Stimulated activated effector memory CD8-positive, alpha-beta T cell treated with anti-CD3 and anti-CD28 coated beads, Interleukin-12 subunit alpha, Interleukin-12 subunit beta, amount 100 ng/mL, for 72 hours (primary cell): ENCODE data around the gene PLA2G4D.

Experiments used
- ATAC-seq: fragments of 150-1000 bp; cut with Tn5 transposase; 2 replicates; pipeline ENCODE4 v1.10.0; 2021
- DNase-seq, 2 donors: peaks; one replicate each; pipeline ENCODE4 v3.0.0; 2021 to 2022; ENCODE audit warnings: low spot score in 2 of 2
- H3K27ac Mint-ChIP-seq: one replicate; pipeline ENCODE4 v1.8.0; 2022; ENCODE audit warnings: mild to moderate bottlenecking, mixed read lengths
- H3K36me3 Mint-ChIP-seq: one replicate; pipeline ENCODE4 v1.8.0; 2022; ENCODE audit warnings: mild to moderate bottlenecking, mixed read lengths
- H3K4me1 Mint-ChIP-seq: one replicate; pipeline ENCODE4 v1.8.0; 2022; ENCODE audit warnings: mixed read lengths
- H3K4me3 Mint-ChIP-seq: one replicate; pipeline ENCODE4 v1.8.0; 2022; ENCODE audit warnings: mild to moderate bottlenecking, mixed read lengths
- H3K9me3 Mint-ChIP-seq: one replicate; pipeline ENCODE4 v1.8.0; 2022; ENCODE audit warnings: mixed read lengths

The PLA2G4D gene

DNA sequence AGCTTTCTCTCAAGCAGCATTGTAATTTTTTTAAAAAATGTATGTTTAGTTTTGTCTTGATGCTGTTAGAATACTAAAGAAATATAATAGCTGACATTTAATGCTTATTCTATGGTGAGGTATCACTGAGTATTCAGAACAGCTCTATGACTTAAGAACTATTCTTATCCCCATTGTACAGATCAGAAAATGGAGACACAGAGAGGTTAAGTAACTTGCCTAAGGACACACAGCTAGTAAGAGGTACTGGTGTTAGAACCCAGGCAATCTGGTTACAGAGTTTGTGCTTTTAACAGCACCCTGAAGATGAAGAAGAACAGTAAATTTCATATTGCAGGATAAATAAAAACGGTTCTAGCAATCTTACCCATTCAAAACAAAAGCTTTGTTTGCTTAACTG, 15.5 kb downstream of the PLA2G4D start:
- no peaks in the 10 kb centered on the region for H3K9me3 Mint-ChIP-seq
- DNase-seq: no peak
- no peak for ATAC-seq
- no peaks in the 10 kb centered on the region for H3K36me3 Mint-ChIP-seq
- peaks cover 3% of the 10 kb centered on the region for H3K4me1 Mint-ChIP-seq
- H3K4me3 Mint-ChIP-seq: no peak overlapping the region
- no peak overlapping the region for H3K27ac Mint-ChIP-seq

DNA sequence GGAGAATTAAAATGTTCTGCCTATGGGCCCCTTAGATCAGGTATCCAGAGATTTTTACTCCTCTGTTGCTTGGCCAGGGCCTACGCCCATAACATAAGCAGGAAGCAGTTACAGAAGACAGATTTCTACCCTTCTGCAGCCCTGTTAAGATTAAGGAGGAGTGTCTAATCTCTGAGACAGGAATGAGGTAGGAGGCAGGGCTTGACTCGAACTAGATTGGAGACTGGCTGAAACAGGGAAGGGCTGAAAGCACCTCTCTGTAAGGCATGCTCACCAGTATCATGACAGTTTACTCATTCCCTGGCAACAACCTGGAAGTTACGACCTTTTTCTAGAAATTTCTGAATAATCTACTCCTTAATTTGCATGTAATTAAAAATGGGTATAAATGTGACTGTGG, 16.7 kb downstream of the PLA2G4D start:
- Mint-ChIP-seq H3K36me3 (no peaks in the 10 kb centered on the region), H3K27ac (no peak overlapping the region), H3K4me3 (no peak overlapping the region), H3K4me1 (no peaks in the 10 kb centered on the region), H3K9me3 (no peaks in the 10 kb centered on the region)
- no peak for DNase-seq
- ATAC-seq: no peak

DNA sequence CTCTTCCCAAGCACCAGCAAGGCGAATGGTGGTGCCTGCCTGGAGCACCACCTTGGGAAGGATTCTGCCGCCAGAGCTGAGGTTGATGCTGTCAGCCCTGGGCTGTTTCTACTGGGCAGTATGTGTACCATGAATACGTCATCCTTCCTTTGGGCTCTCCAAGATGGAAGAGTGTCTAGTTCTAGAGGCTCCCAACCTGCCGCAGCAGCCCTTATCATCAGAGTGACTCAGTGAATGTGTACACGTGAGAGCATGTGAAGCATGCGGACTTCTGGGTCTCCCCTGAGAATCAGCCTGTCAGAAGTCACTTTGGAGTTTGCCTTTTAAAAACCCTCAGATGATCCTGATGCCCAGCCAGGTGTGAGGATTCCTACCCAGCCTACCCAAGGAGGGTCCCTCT, 20.9 kb downstream of the PLA2G4D start:
- H3K4me1 Mint-ChIP-seq: no peaks in the 10 kb centered on the region
- no peaks in the 10 kb centered on the region for H3K36me3 Mint-ChIP-seq
- H3K4me3 Mint-ChIP-seq: no peak overlapping the region
- ATAC-seq: no peak
- no peak for DNase-seq
- no peak overlapping the region for H3K27ac Mint-ChIP-seq
- no peaks in the 10 kb centered on the region for H3K9me3 Mint-ChIP-seq

DNA sequence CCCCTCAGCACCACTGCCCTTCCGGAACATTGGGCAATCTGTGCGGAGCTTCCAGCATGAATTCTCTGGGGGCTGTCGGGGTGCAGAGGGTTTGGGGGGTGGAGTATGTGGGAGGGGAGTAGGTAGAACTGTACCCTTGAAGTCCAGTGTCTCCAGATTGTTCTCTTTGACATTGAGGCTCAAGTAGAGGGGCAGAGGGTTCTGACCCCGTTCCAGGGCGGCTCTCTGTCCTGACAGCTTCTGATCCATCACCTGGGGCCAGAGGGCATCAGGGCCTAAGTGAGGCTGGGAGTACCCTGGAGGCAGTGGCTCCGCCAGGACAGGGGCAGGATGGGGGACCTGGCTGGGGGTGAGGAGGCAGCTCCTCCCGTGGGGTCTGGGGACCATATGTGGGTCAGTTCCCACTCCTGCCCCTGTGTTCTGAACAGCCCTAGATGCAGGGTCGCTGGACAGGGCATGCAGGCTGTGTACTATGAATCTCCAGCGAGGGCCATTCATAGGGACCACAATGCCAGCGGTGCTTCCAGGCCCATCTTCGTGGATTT, 22.1 kb downstream of the PLA2G4D start:
- no peak overlapping the region for H3K4me3 Mint-ChIP-seq
- H3K36me3 Mint-ChIP-seq: no peaks in the 10 kb centered on the region
- H3K9me3 Mint-ChIP-seq: no peaks in the 10 kb centered on the region
- DNase-seq (no peak), ATAC-seq (peak; percentile 18)
- H3K4me1 Mint-ChIP-seq: no peaks in the 10 kb centered on the region
- no peak overlapping the region for H3K27ac Mint-ChIP-seq

DNA sequence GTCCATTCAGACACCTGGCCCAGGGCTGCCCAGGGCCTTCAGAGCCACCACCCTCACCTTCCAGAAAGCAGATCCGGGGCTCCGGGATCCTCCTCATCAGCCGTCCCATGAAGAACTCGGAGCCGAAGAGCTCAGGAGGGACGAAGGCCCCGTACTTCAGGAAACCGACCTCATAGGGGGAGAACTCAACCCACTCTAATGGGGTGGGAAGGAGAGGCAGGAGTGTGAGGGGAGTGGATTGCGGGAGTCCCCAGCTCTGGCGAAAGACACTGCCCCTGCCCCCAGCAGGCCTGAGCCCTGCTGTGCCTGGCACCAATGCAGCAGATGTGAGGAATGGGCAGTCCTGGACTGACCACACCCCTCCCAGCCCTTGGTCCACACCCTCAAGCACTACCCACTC, 22.6 kb downstream of the PLA2G4D start:
- Mint-ChIP-seq H3K36me3 (no peaks in the 10 kb centered on the region), H3K9me3 (no peaks in the 10 kb centered on the region), H3K4me3 (no peak overlapping the region), H3K27ac (no peak overlapping the region), H3K4me1 (no peaks in the 10 kb centered on the region)
- no peak for DNase-seq
- ATAC-seq: no peak

DNA sequence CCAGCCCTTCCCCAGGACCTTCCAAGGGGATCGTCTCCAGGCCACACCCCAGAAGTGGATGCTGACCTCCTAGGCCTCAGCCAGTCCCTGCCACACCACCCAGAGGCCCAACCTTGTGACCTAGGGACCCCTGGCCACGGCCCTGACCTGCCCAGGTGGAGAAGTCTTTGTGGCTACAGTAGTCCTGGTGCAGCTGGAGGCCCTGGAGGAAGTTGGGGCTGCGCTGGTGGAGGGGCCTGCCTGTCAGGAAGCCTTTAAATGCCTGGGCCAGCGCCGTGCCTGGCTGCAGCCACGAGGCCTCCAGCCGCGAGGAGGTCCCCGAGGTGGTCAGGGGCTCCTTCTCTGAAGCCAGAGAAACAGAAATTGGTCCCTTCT, 23.4 kb downstream of the PLA2G4D start:
- Mint-ChIP-seq H3K27ac (no peak overlapping the region), H3K9me3 (no peaks in the 10 kb centered on the region), H3K4me3 (no peak overlapping the region), H3K36me3 (no peaks in the 10 kb centered on the region), H3K4me1 (peaks cover 6% of the 10 kb centered on the region)
- DNase-seq (no peak), ATAC-seq (no peak)

DNA sequence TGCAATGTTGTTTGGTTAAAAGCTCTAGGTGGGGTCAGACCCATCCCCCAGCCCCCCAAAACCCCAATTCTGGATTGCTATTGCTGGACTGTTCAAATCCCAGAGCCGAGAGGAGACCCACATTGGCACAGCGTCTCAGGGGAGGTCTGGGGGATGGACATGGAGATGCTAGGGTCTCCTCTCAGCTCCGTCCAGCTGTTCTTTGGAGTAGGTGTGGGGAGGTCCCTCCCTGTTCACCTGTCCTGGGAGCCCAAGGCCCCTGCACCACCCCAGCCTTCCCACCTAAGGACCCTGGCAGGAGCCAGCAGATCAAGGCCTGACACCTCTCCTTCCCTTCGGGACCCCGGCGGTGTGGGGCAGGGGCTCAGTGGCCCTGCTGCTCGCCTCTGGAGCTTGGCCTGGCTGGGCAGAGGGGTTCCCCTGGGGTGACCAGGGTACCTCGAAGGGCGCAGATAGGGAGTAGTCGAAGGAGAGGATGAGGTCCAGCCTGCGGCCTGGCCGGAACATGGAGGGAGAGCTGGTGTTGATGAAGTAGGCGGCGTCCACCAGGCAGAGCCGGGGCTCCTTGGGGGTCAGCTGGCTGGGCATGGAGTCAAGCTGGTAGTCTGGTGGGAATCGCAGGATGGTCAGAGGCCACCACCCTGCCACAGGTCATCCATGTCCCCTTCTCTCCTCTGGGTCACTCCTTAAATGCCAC, 23.9 kb downstream of the PLA2G4D start:
- Mint-ChIP-seq H3K27ac (no peak overlapping the region), H3K4me3 (no peak overlapping the region), H3K9me3 (no peaks in the 10 kb centered on the region), H3K4me1 (peaks cover 6% of the 10 kb centered on the region), H3K36me3 (no peaks in the 10 kb centered on the region)
- ATAC-seq: no peak
- DNase-seq: no peak

DNA sequence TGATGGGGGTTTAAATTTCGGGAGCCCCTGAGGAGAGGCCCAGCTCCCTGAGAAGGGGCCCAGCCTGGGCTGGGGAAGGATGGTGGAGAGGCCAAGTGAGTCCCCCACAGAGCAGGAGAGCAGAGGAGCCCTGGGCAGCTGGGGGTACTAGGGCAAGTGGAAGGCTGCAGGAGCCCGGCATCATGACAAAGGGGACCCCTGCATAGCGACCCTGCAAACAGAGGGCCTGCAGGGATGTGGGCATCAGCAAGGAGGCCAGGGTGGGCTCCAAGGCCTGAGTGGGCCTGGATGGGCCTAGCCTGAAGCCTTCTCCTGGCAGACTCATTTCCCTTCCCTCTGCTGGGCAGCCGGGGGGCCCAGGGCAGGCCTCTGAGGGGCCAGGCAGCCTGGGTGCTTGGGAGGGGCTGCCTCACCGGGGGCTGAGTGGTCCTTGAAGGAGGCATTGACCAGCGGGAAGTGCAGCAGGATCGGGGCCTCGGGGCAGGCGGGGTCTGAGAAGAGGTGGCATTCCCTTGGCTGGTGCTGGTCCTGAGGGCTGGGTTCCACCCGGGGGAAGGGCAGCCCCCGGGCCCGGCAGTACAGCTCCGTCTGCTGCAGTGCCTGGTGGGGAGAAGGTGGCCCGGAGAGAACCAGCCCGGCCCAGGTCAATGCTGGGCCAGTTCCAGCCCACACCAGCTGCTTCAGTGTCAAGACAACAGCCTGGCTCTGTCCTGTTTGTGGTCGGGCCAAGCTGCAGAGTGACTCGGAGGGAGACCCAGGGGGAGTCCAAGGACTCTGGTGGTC, 24.7 kb downstream of the PLA2G4D start:
- H3K9me3 Mint-ChIP-seq: no peaks in the 10 kb centered on the region
- DNase-seq: no peak
- H3K36me3 Mint-ChIP-seq: no peaks in the 10 kb centered on the region
- H3K4me3 Mint-ChIP-seq: no peak overlapping the region
- no peak for ATAC-seq
- no peak overlapping the region for H3K27ac Mint-ChIP-seq
- H3K4me1 Mint-ChIP-seq: peaks cover 6% of the 10 kb centered on the region

DNA sequence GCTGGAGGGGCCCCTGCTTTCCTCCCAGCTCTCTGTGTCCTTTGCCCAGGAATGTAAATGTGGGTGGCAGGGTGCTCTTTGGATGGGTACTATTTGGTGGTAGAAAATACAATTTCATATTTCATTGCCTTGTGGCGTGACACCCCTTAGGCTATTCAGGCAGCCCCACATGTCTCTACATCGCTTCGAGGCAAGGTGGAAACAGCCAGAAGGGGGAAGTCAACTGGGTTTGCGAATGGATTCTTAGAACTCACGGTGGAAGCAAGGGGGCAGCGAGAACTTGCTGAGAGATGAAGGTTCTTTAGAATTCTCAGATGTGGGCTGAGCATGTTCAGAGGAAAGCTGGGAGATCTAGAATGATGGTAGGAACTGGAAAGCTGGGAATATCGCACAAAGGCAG, 25.3 kb downstream of the PLA2G4D start:
- ATAC-seq (no peak), DNase-seq (no peak)
- Mint-ChIP-seq H3K4me3 (no peak overlapping the region), H3K36me3 (no peaks in the 10 kb centered on the region), H3K9me3 (no peaks in the 10 kb centered on the region), H3K27ac (no peak overlapping the region), H3K4me1 (peaks cover 6% of the 10 kb centered on the region)

DNA sequence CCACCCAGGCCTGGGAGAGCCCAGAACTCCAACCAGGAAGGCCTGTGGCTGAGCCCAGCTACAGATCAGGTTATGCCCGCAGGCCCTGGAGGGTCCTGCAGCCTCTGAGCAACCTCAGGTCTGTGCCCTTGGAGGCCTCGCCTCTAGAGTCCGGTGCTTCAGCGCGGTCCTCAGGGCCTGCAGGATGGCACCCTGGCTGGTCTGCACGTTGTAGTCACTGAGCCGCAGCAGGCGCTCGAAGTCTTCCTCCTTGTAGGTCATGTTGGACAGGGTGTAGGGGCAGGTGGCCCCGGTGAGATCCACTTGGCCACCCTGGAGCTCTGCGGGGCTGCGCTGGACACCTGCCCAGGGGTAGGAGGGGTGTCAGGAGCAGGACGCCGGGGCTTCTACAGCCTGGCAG, 25.8 kb downstream of the PLA2G4D start:
- Mint-ChIP-seq H3K4me1 (peaks cover 6% of the 10 kb centered on the region), H3K27ac (no peak overlapping the region), H3K4me3 (no peak overlapping the region), H3K9me3 (no peaks in the 10 kb centered on the region), H3K36me3 (no peaks in the 10 kb centered on the region)
- ATAC-seq (no peak), DNase-seq (no peak)

DNA sequence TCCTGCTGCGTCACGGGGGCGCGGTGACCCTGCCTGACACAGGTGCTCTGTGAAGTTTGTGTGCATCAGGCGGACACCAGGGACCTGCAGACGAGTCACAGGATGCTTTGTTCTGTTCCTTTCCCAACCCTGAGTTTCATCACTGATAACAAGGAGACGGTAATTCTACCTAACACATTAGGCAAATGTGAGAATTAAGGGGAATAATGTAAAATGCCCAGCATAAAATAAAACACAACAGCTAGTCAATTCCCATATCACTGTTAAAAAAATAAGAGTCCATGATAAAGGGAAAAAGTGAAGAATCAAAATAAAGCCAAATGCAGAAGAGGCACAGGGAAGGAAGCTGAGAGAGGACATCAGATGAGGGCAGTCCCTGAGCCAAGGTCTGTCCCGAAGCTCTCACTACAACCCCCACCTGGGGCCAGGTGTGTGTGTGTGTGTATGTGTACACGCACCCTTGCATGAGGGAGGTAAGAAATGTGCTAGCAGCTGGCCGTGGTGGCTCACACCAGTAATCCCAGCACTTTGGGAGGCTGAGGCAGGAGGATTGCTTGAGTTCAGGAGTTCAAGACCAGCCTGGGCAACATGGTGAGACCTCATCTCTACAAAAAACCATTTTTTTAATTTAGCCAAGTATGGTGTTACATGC, 27.5 kb downstream of the PLA2G4D start:
- Mint-ChIP-seq H3K4me3 (no peak overlapping the region), H3K4me1 (peaks cover 6% of the 10 kb centered on the region), H3K27ac (no peak overlapping the region), H3K9me3 (no peaks in the 10 kb centered on the region), H3K36me3 (no peaks in the 10 kb centered on the region)
- no peak for DNase-seq
- ATAC-seq: no peak

DNA sequence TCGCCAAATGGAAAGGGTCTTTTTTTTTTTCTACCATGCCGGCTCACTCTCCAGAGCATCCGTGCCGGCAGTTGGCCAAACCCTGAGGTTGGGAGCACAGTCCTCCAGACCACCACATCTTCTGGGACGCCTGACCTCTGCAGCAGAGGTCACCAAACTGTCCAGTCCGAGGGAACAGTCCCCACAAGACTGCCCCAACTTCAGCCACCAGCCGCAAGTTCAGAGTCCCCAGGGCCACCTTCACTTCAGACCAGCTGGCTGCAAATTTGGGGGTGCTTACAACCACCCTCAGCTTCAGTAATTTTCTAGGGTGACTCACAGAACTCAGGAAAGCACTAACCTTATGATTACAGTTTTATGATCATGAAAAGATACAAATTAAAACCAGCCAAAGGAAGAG, 28.9 kb downstream of the PLA2G4D start:
- ATAC-seq (no peak), DNase-seq (no peak)
- Mint-ChIP-seq H3K4me1 (peaks cover 6% of the 10 kb centered on the region), H3K9me3 (no peaks in the 10 kb centered on the region), H3K27ac (no peak overlapping the region), H3K36me3 (no peaks in the 10 kb centered on the region), H3K4me3 (no peak overlapping the region)

DNA sequence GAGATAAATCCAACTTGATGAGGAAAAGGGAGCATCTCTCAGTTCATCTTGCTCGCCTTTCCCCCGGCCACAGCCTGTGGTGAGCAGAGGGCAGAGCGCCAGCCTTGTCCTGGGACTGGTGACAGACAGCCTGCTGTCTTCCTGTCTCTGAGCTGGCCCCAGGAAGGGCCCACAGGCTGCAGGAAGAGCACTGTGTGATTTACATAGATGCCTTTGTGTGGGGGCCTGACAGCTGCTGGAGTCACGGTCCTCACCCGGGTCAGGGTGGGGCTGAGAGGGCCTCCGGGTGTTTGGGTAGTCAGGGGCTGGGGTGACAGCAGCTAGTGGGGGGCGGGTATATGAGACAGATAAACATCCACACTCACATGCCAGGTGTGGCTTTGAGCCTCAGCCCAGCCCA, 29.3 kb downstream of the PLA2G4D start:
- Mint-ChIP-seq H3K36me3 (no peaks in the 10 kb centered on the region), H3K27ac (no peak overlapping the region), H3K4me3 (no peak overlapping the region), H3K9me3 (no peaks in the 10 kb centered on the region), H3K4me1 (peaks cover 6% of the 10 kb centered on the region)
- ATAC-seq: peak; percentile 46
- no peak for DNase-seq

DNA sequence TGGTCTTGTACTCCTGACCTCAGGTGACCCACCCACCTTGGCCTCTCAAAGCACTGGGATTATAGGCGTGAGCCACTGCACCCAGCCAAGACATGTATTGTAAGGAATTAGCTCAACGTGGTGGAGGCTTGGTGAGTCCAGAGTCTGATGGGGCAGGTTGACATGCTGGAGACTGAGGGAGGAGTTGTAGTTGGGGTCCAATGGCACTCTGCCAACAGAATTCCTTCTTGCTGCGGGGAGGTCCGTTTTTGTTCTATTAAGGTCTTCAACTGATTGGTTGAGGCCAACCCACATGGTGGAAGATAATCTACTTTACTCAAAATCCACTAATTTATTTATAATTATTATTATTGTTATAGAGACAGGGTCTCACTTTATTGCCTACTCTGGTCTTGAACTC, 30.1 kb downstream of the PLA2G4D start:
- no peak for DNase-seq
- no peaks in the 10 kb centered on the region for H3K36me3 Mint-ChIP-seq
- no peak for ATAC-seq
- H3K4me3 Mint-ChIP-seq: no peak overlapping the region
- H3K9me3 Mint-ChIP-seq: no peaks in the 10 kb centered on the region
- H3K27ac Mint-ChIP-seq: no peak overlapping the region
- peaks cover 6% of the 10 kb centered on the region for H3K4me1 Mint-ChIP-seq

DNA sequence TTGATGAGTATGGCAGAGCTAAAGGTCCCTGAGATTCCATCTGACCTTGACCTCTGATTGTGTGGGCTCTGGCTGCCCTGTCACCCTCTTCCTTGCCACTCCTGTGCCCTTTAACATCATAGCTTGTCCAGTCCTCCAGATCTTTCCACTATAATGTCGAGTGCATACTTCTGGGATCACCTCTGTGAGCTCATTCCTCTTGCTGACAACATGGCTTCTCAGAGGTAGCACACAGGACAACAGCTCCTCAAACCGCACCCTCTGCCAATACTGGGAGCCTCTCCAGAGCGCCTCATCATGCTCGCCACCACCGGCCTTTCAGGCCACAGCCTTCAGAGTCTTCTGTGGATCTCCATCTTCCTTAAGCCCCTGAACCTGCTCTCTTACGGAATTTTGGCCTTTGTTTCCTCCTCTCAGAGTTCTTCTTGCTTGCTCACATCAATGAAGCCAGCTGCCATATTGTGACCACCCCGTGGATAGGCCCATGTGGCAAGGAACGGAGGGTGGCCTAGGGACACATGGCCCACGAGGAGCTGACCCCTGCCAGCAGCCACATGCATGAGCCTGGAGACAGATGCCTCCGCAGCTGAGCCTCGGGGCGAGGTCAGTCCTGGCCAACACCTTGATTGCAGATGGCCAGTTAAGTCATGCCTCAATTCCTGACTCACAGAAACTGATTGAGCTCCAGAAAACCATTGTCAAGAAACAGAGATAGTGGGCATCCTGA, 31.1 kb downstream of the PLA2G4D start:
- no peaks in the 10 kb centered on the region for H3K36me3 Mint-ChIP-seq

More for the DNA sequence above, 31.1 kb downstream of the PLA2G4D start:
- no peak for ATAC-seq
- Mint-ChIP-seq H3K27ac (no peak overlapping the region), H3K4me3 (no peak overlapping the region), H3K4me1 (peaks cover 6% of the 10 kb centered on the region), H3K9me3 (no peaks in the 10 kb centered on the region)
- no peak for DNase-seq
